H9 (cell line): ENCODE data around the gene AGL. TPM values are rescaled to one million over a fixed set of nuclear protein-coding genes. Genes with fewer than 3 reads are reported as not detected.

ENCODE experiments used
- DNase-seq: peaks from one replicate; pipeline ENCODE4 v3.0.0-alpha.2; 2017
- H2AFZ ChIP-seq: one replicate; pipeline ENCODE4 v1.6.1; 2013; ENCODE audit warnings: mild to moderate bottlenecking, low read length, control low read depth, moderate library complexity
- H2AK5ac ChIP-seq: 2 replicates; pipeline ENCODE4 v1.6.1; 2013; ENCODE audit warnings: low read length, control low read depth, mixed read lengths; ENCODE audit not compliant: insufficient read length
- H2BK120ac ChIP-seq: one replicate; pipeline ENCODE4 v1.6.1; 2013; ENCODE audit warnings: low read depth, mild to moderate bottlenecking, low read length, control low read depth, inconsistent platforms; ENCODE audit not compliant: poor library complexity, severe bottlenecking
- H2BK12ac ChIP-seq: 2 replicates; pipeline ENCODE4 v1.6.1; 2013; ENCODE audit warnings: low read length, control low read depth, mixed read lengths, low read depth; ENCODE audit not compliant: insufficient read length
- H2BK15ac ChIP-seq: 2 replicates; pipeline ENCODE4 v1.6.1; 2013; ENCODE audit warnings: low read depth, low read length, control low read depth
- H2BK20ac ChIP-seq: one replicate; pipeline ENCODE4 v1.6.1; 2013; ENCODE audit warnings: low read depth, mild to moderate bottlenecking, low read length, control low read depth, inconsistent platforms; ENCODE audit not compliant: poor library complexity, severe bottlenecking
- H2BK5ac ChIP-seq: 2 replicates; pipeline ENCODE4 v1.6.1; 2013; ENCODE audit warnings: low read length, control low read depth, mixed read lengths; ENCODE audit not compliant: insufficient read length
- H3K14ac ChIP-seq: 2 replicates; pipeline ENCODE4 v1.6.1; 2013; ENCODE audit warnings: low read length, control low read depth; ENCODE audit not compliant: insufficient read depth
- H3K18ac ChIP-seq: 2 replicates; pipeline ENCODE4 v1.6.1; 2013; ENCODE audit warnings: low read depth, mild to moderate bottlenecking, mixed read lengths, low read length, control low read depth; ENCODE audit not compliant: insufficient read length
- H3K23ac ChIP-seq: 2 replicates; pipeline ENCODE4 v1.6.1; 2013; ENCODE audit warnings: low read length, control low read depth, mixed read lengths, low read depth; ENCODE audit not compliant: insufficient read length
- H3K23me2 ChIP-seq: 2 replicates; pipeline ENCODE4 v1.6.1; 2013; ENCODE audit warnings: low read depth, mild to moderate bottlenecking, mixed read lengths, low read length, control low read depth; ENCODE audit not compliant: insufficient read length, poor library complexity, severe bottlenecking
- H3K27ac ChIP-seq: 2 replicates; pipeline ENCODE4 v1.5.1; 2013; ENCODE audit warnings: low read length, control low read depth, mixed read lengths, low read depth; ENCODE audit not compliant: insufficient read length
- H3K27me3 ChIP-seq: 2 replicates; pipeline ENCODE4 v1.6.1; 2013; ENCODE audit warnings: low read length, control low read depth, inconsistent platforms; ENCODE audit not compliant: insufficient read depth
- H3K4ac ChIP-seq: 2 replicates; pipeline ENCODE4 v1.6.1; 2013; ENCODE audit warnings: low read depth, mild to moderate bottlenecking, control low read depth, inconsistent platforms, low read length, moderate library complexity
- H3K4me1 ChIP-seq: 2 replicates; pipeline ENCODE4 v1.6.1; 2013; ENCODE audit warnings: low read length, control low read depth, inconsistent platforms; ENCODE audit not compliant: insufficient read depth
- H3K4me2 ChIP-seq: 2 replicates; pipeline ENCODE4 v1.6.1; 2013; ENCODE audit warnings: low read length, control low read depth, mixed read lengths; ENCODE audit not compliant: insufficient read length, insufficient read depth
- H3K56ac ChIP-seq: 2 replicates; pipeline ENCODE4 v1.6.1; 2013; ENCODE audit warnings: low read depth, mild to moderate bottlenecking, mixed read lengths, low read length, control low read depth; ENCODE audit not compliant: insufficient read length
- H3K79me1 ChIP-seq: 2 replicates; pipeline ENCODE4 v1.6.1; 2013; ENCODE audit warnings: low read depth, mild to moderate bottlenecking, moderate library complexity, low read length, control low read depth, inconsistent platforms; ENCODE audit not compliant: insufficient read depth, poor library complexity, severe bottlenecking
- H3K79me2 ChIP-seq: 2 replicates; pipeline ENCODE4 v1.6.1; 2013; ENCODE audit warnings: low read length, control low read depth, inconsistent platforms; ENCODE audit not compliant: insufficient read depth
- H3K9ac ChIP-seq: 2 replicates; pipeline ENCODE4 v1.6.1; 2013; ENCODE audit warnings: low read length, control low read depth, mixed read lengths; ENCODE audit not compliant: insufficient read length; ENCODE audit errors: extremely low read depth
- H3K9me3 ChIP-seq: one replicate; pipeline ENCODE4 v1.6.1; 2013; ENCODE audit warnings: low read depth, low read length, inconsistent platforms; ENCODE audit not compliant: control insufficient read depth
- H3T11ph ChIP-seq: one replicate; pipeline ENCODE4 v1.6.1; 2013; ENCODE audit warnings: mild to moderate bottlenecking, low read length, control low read depth, inconsistent platforms
- H4K20me1 ChIP-seq: one replicate; pipeline ENCODE4 v1.6.1; 2013; ENCODE audit not compliant: control insufficient read depth, insufficient read length, insufficient read depth
- H4K5ac ChIP-seq: 2 replicates; pipeline ENCODE4 v1.6.1; 2013; ENCODE audit warnings: low read depth, mild to moderate bottlenecking, mixed read lengths, low read length, control low read depth; ENCODE audit not compliant: insufficient read length
- H4K8ac ChIP-seq: replicated peaks from 2 replicates; pipeline ENCODE4 v1.6.1; 2013; ENCODE audit warnings: low read length, control low read depth, mixed read lengths, low read depth; ENCODE audit not compliant: insufficient read length
- H4K91ac ChIP-seq: 2 replicates; pipeline ENCODE4 v1.6.1; 2013; ENCODE audit warnings: low read depth, mild to moderate bottlenecking, moderate library complexity, mixed read lengths, low read length, control low read depth; ENCODE audit not compliant: insufficient read length
- H3K27ac Mint-ChIP-seq, 3 experiments: 2 replicates in 2 of 3; 3 replicates in 1 of 3; pipeline ENCODE4 v1.8.0; 2020 to 2021; ENCODE audit warnings: mixed read lengths in 3 of 3, mild to moderate bottlenecking in 1 of 3, moderate library complexity in 1 of 3
- H3K27me3 Mint-ChIP-seq: 2 replicates; pipeline ENCODE4 v1.8.0; 2021; ENCODE audit warnings: low read depth, mild to moderate bottlenecking, moderate library complexity, mixed read lengths
- H3K36me3 Mint-ChIP-seq, 3 experiments: 2 replicates in 2 of 3; 3 replicates in 1 of 3; pipeline ENCODE4 v1.8.0; 2020 to 2021; ENCODE audit warnings: low read depth in 3 of 3, mixed read lengths in 3 of 3; ENCODE audit not compliant: insufficient read depth in 1 of 3
- H3K4me1 Mint-ChIP-seq, 2 experiments: 2 replicates each; pipeline ENCODE4 v1.8.0; 2020; ENCODE audit warnings: mixed read lengths in 2 of 2
- H3K4me3 Mint-ChIP-seq, 2 experiments: 2 replicates in 1 of 2; 3 replicates in 1 of 2; pipeline ENCODE4 v1.8.0; 2020 to 2021; ENCODE audit warnings: mild to moderate bottlenecking in 2 of 2, mixed read lengths in 2 of 2, moderate library complexity in 1 of 2
- H3K9me3 Mint-ChIP-seq, 2 experiments: 2 replicates in 1 of 2; 3 replicates in 1 of 2; pipeline ENCODE4 v1.8.0; 2020; ENCODE audit warnings: mild to moderate bottlenecking in 2 of 2, mixed read lengths in 2 of 2, moderate library complexity in 1 of 2
- CTCF ChIP-seq: fragments of 200-600 bp; sonication (generic); conservative IDR thresholded peaks from 3 replicates; pipeline ENCODE4 v1.8.0; 2021; ENCODE audit warnings: antibody characterized with exemption, mild to moderate bottlenecking
- WGBS: extraction: QIAGEN DNeasy Blood & Tissue Kit; methylation state at CpG from one replicate; pipeline ENCODE4 v1.1.7; 2013; ENCODE audit warnings: missing lambda C conversion rate, low lambda C conversion rate, mixed read lengths; ENCODE audit not compliant: insufficient read length; ENCODE audit errors: extremely low coverage; 5-methylcytosine and 5-hydroxymethylcytosine counted together
- long read RNA-seq: library from polyadenylated mRNA; unstranded; transcript quantifications from one replicate; pipeline ENCODE4 v2.0.0, GENCODE V29; 2020
- total RNA-seq: library from RNA; stranded (reverse); gene quantifications from 2 replicates; pipeline ENCODE4 v1.2.1, GENCODE V29; 2021

The AGL gene
- total RNA-seq, result 23.7 and 24.0 TPM in 2 replicates
- long read RNA-seq, full-length matches to known transcripts, result 4 of 74 reads
- long read RNA-seq, partial matches to known transcripts, result 59 of 74 reads
- long read RNA-seq, other reads (novel, unspliced or antisense), result 11 of 74 reads

DNA sequence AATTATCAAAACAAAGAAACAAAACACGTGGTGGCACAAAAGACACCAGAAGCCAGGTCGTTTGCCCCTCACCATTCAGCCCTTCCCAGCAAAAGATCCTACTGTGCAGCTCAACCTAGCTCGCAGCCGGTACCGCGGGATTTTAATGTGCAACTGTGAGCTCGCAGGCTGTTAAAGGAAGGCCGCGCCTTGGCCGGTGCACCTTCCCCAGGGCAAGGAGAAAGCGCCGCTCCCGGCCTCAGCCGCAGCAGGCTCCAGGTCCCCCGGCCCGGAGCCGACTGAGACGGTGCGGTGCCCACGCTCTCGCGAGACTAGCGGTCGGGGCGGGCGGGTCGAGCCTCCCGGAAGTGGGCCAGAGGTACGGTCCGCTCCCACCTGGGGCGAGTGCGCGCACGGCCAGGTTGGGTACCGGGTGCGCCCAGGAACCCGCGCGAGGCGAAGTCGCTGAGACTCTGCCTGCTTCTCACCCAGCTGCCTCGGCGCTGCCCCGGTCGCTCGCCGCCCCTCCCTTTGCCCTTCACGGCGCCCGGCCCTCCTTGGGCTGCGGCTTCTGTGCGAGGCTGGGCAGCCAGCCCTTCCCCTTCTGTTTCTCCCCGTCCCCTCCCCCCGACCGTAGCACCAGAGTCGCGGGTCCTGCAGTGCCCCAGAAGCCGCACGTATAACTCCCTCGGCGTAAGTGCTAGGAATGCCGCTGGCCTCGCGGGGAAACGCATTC, at the start of gene AGL:
TSS of gene AGL (plus strand) at position 618 of the 715 bp plus-strand sequence. CDS start 682 bp downstream, outside the sequence.
- H2AFZ ChIP-seq, result no peak within 1 kb of the TSS
- H3K4me1 ChIP-seq, result peaks cover 3% of the 10 kb centered on the region
- no peak within 1 kb of the TSS for H2BK120ac ChIP-seq
- no peak within 1 kb of the TSS for H2BK15ac ChIP-seq
- H3K9ac ChIP-seq, result peak within 1 kb of the TSS; percentile 78
- H3K23ac ChIP-seq, result no peak within 1 kb of the TSS
- peaks cover 2% of the 10 kb centered on the region for H4K20me1 ChIP-seq
- no peak within 1 kb of the TSS for H2BK12ac ChIP-seq
- no peak within 1 kb of the TSS for H2BK5ac ChIP-seq
- peak within 1 kb of the TSS; percentile 94 to 97 (median 94) for H3K27ac Mint-ChIP-seq
- peak within 1 kb of the TSS; percentile 19 for H4K5ac ChIP-seq
- H3K14ac ChIP-seq, result peak within 1 kb of the TSS; percentile 50
- no CpG with 5 or more reads among the region's 65 CpGs for WGBS
- no peaks in the 10 kb centered on the region for H3K79me2 ChIP-seq
- no peak for TF ChIP-seq CTCF
- H3K27ac ChIP-seq, result no peak within 1 kb of the TSS
- peak within 1 kb of the TSS; percentile 70 for H3K4me2 ChIP-seq
- H3K79me1 ChIP-seq, result no peaks in the 10 kb centered on the region
- no peaks in the 10 kb centered on the region for H3K9me3 ChIP-seq
- H3K18ac ChIP-seq, result peak within 1 kb of the TSS; percentile 70
- H3K27me3 Mint-ChIP-seq, result no peaks in the 10 kb centered on the region
- peaks cover 20 to 31% of the 10 kb centered on the region in 2 experiments for H3K4me1 Mint-ChIP-seq
- H3K56ac ChIP-seq, result no peak within 1 kb of the TSS
- no peak within 1 kb of the TSS for H4K8ac ChIP-seq
- H2AK5ac ChIP-seq, result no peak within 1 kb of the TSS
- no peaks in the 10 kb centered on the region for H3K27me3 ChIP-seq
- H3K4ac ChIP-seq, result no peak within 1 kb of the TSS
- H3K4me3 Mint-ChIP-seq, result peak within 1 kb of the TSS; percentile 92 to 93
- H3K9me3 Mint-ChIP-seq, result no peaks in the 10 kb centered on the region
- H3T11ph ChIP-seq, result no peak within 1 kb of the TSS
- DNase-seq, result peak; percentile 91
- H2BK20ac ChIP-seq, result no peak within 1 kb of the TSS
- H3K36me3 Mint-ChIP-seq, result peaks cover 2 to 21% (median 18%) of the 10 kb centered on the region in 3 experiments; a peak in 6 of 7 replicates
- H4K91ac ChIP-seq, result no peak within 1 kb of the TSS
- H3K23me2 ChIP-seq, result peaks cover 4% of the 10 kb centered on the region
